Activated CD8-positive, alpha-beta T cell treated with anti-CD3 and anti-CD28 coated beads for 36 hours (primary cell): ENCODE results near the gene RAD52. TPM values are rescaled to one million over a fixed set of nuclear protein-coding genes. Genes with fewer than 3 reads are reported as not detected.

Source experiments
- ATAC-seq: fragments of 200-7000 bp; cut with Tn5 transposase; one replicate; pipeline ENCODE4 v1.10.0; 2021; ENCODE audit warnings: mild to moderate bottlenecking, moderate library complexity
- CTCF ChIA-PET: fragments of 350-600 bp; sonication (Branson Sonifier 250); formaldehyde crosslinking; loops from one replicate; lab custom pipeline; 2021; ENCODE audit warnings: antibody characterized with exemption; lab: Charles Lee
- POLR2A ChIA-PET: fragments of 350-600 bp; sonication (Branson Sonifier 250); formaldehyde crosslinking; loops from one replicate; lab custom pipeline; 2021; ENCODE audit warnings: antibody characterized with exemption; lab: Charles Lee
- DNase-seq: peaks from one replicate; pipeline ENCODE4 v3.0.0-alpha.2; 2020
- H3K27ac Mint-ChIP-seq: one replicate; pipeline ENCODE4 v1.8.0; 2021; ENCODE audit warnings: mild to moderate bottlenecking, mixed read lengths
- H3K27me3 Mint-ChIP-seq: one replicate; pipeline ENCODE4 v1.8.0; 2021; ENCODE audit warnings: mixed read lengths
- H3K36me3 Mint-ChIP-seq: one replicate; pipeline ENCODE4 v1.8.0; 2021; ENCODE audit warnings: low read depth, mixed read lengths
- H3K4me1 Mint-ChIP-seq: one replicate; pipeline ENCODE4 v1.8.0; 2021; ENCODE audit warnings: low read depth, mixed read lengths
- H3K4me3 Mint-ChIP-seq: one replicate; pipeline ENCODE4 v1.8.0; 2021; ENCODE audit warnings: mild to moderate bottlenecking, moderate library complexity, mixed read lengths
- H3K9me3 Mint-ChIP-seq: one replicate; pipeline ENCODE4 v1.8.0; 2021; ENCODE audit warnings: mixed read lengths
- CTCF ChIP-seq: fragments of 200-600 bp; IDR thresholded peaks from one replicate; pipeline ENCODE4 v1.8.0; 2022; ENCODE audit warnings: antibody characterized with exemption, mild to moderate bottlenecking
- intact Hi-C: fragments of 100-400 bp; cut with micrococcal nuclease; formaldehyde crosslinking; loops from one replicate; pipeline ENCODE4 v1.10.0; 2022
- total RNA-seq, 2 experiments: library from RNA; stranded (reverse); gene quantifications; one replicate each; pipeline ENCODE4 v1.2.3, GENCODE V29; 2021

Gene RAD52
- total RNA-seq, 2 experiments from 2014 or later: 14.9 to 16.3 TPM

- POLR2A ChIA-PET: no interaction called here
- CTCF ChIA-PET: no interaction called here
- H3K27ac Mint-ChIP-seq: peak overlapping the region; percentile 29
Measured at GRCh38 chr12:879641-880040, 69.9 kb downstream of the RAD52 start.

GRCh38 chr12:873954-874353 is 75.5 kb downstream of the RAD52 start:
- intact Hi-C loops: no loop called here
- Mint-ChIP-seq H3K27me3 (no peaks in the 10 kb centered on the region), H3K4me3 (no peak overlapping the region), H3K36me3 (peaks cover 23% of the 10 kb centered on the region), H3K4me1 (peaks cover 17% of the 10 kb centered on the region), H3K9me3 (no peaks in the 10 kb centered on the region), H3K27ac (peak overlapping the region; percentile 75)
- no peak for TF ChIP-seq CTCF
- DNase-seq (peak; percentile 31), ATAC-seq (peak; percentile 88)
- CTCF ChIA-PET: interaction anchor here (1.2 to 2.2 kb wide), 3 partner anchors 9 to 75 kb away, joined by 3 to 10 read pairs (median 5); partner anchors contain the start of gene RAD52
- POLR2A ChIA-PET: interaction anchor here (0.9 to 1.5 kb wide), 2 partner anchors 13 to 34 kb away, joined by 3 read pairs; no protein-coding TSS in a partner anchor

More at GRCh38 chr12:879641-880040, 69.9 kb downstream of the RAD52 start:
- no peaks in the 10 kb centered on the region for H3K9me3 Mint-ChIP-seq
- no peaks in the 10 kb centered on the region for H3K4me1 Mint-ChIP-seq
- DNase-seq (no peak), ATAC-seq (no peak)
- intact Hi-C loops: no loop called here
- H3K27me3 Mint-ChIP-seq: no peaks in the 10 kb centered on the region
- peaks cover 45% of the 10 kb centered on the region for H3K36me3 Mint-ChIP-seq
- no peak for TF ChIP-seq CTCF
- no peak overlapping the region for H3K4me3 Mint-ChIP-seq

- ChIA-PET POLR2A (interaction anchor here (1.0 kb wide), 1 partner anchor 24 kb away, joined by 3 read pairs; no protein-coding TSS in a partner anchor), CTCF (interaction anchor here (1.1 to 1.6 kb wide), 5 partner anchors 12 to 255 kb away, joined by 3 read pairs; partner anchors contain the start of gene RAD52)
- H3K27me3 Mint-ChIP-seq: no peaks in the 10 kb centered on the region
Measured at GRCh38 chr12:870378-870777, 79.1 kb downstream of the RAD52 start.

GRCh38 chr12:868722-869121 is 80.8 kb downstream of the RAD52 start:
- Mint-ChIP-seq H3K9me3 (no peaks in the 10 kb centered on the region), H3K4me1 (peaks cover 21% of the 10 kb centered on the region), H3K27ac (no peak overlapping the region), H3K36me3 (peaks cover 22% of the 10 kb centered on the region), H3K27me3 (no peaks in the 10 kb centered on the region), H3K4me3 (no peak overlapping the region)
- ATAC-seq: no peak
- ChIA-PET CTCF (interaction anchor here (0.8 to 1.7 kb wide), 3 partner anchors 14 to 292 kb away, joined by 3 to 6 read pairs (median 4); no protein-coding TSS in a partner anchor), POLR2A (no interaction called here)
- intact Hi-C loops: no loop called here
- no peak for DNase-seq
- TF ChIP-seq CTCF: no peak

More at GRCh38 chr12:870378-870777, 79.1 kb downstream of the RAD52 start:
- intact Hi-C loops: no loop called here
- TF ChIP-seq CTCF: no peak
- Mint-ChIP-seq H3K4me1 (peaks cover 26% of the 10 kb centered on the region), H3K36me3 (peaks cover 24% of the 10 kb centered on the region), H3K27ac (no peak overlapping the region), H3K4me3 (no peak overlapping the region), H3K9me3 (no peaks in the 10 kb centered on the region)
- peak; percentile 8 for DNase-seq
- ATAC-seq: peak; percentile 67

GRCh38 chr12:867905-868304 is 81.6 kb downstream of the RAD52 start:
- Mint-ChIP-seq H3K36me3 (peaks cover 22% of the 10 kb centered on the region), H3K27ac (no peak overlapping the region), H3K4me3 (no peak overlapping the region), H3K4me1 (peaks cover 18% of the 10 kb centered on the region), H3K27me3 (no peaks in the 10 kb centered on the region), H3K9me3 (no peaks in the 10 kb centered on the region)
- intact Hi-C loops: no loop called here
- no peak for TF ChIP-seq CTCF
- DNase-seq (no peak), ATAC-seq (no peak)
- POLR2A ChIA-PET: no interaction called here
- CTCF ChIA-PET: interaction anchor here (0.8 to 1.7 kb wide), 2 partner anchors 15 to 51 kb away, joined by 4 to 6 read pairs; no protein-coding TSS in a partner anchor
